ENCODE measurements around the gene TMEM117.

The TMEM117 gene

GRCh38 chr12:44253338-44253856 is 417.5 kb downstream of the TMEM117 start:
- no peak overlapping the region for H3K4me3 ChIP-seq (ENCODE audit: low read depth, low read length)
- no peaks in the 10 kb centered on the region for H3K79me2 ChIP-seq
- H3K27ac ChIP-seq: no peak overlapping the region
- H3K9me3 ChIP-seq (ENCODE audit: control insufficient read depth, low read length): no peaks in the 10 kb centered on the region
- H3K36me3 ChIP-seq (ENCODE audit: control insufficient read depth, insufficient read depth, low read length): no peaks in the 10 kb centered on the region
- H3K9ac ChIP-seq: no peak overlapping the region
- no peaks in the 10 kb centered on the region for H3K4me1 ChIP-seq
- H3K4me2 ChIP-seq (ENCODE audit: low read length): no peak overlapping the region
- no peak for TF ChIP-seq CTCF (IDR thresholded peaks at IDR 0.05)
- H2AFZ ChIP-seq: no peak overlapping the region
- H3K27me3 ChIP-seq (ENCODE audit: control insufficient read depth, insufficient read depth, low read length): no peaks in the 10 kb centered on the region

GRCh38 chr12:44258246-44258645 is 422.4 kb downstream of the TMEM117 start:
- Histone ChIP-seq H3K4me1 (no peaks in the 10 kb centered on the region), H3K4me2 (ENCODE audit: low read length) (no peak overlapping the region), H2AFZ (no peak overlapping the region), H3K4me3 (ENCODE audit: low read depth, low read length) (no peak overlapping the region), H3K9ac (no peak overlapping the region), H3K79me2 (no peaks in the 10 kb centered on the region), H3K27ac (no peak overlapping the region), H3K27me3 (ENCODE audit: control insufficient read depth, insufficient read depth, low read length) (no peaks in the 10 kb centered on the region), H3K36me3 (ENCODE audit: control insufficient read depth, insufficient read depth, low read length) (no peaks in the 10 kb centered on the region), H3K9me3 (ENCODE audit: control insufficient read depth, low read length) (no peaks in the 10 kb centered on the region)
- no peak for TF ChIP-seq CTCF (IDR thresholded peaks at IDR 0.05)

- Histone ChIP-seq H3K9ac (no peak overlapping the region), H3K4me3 (ENCODE audit: low read depth, low read length) (no peak overlapping the region), H3K4me1 (no peaks in the 10 kb centered on the region), H3K9me3 (ENCODE audit: control insufficient read depth, low read length) (no peaks in the 10 kb centered on the region), H3K36me3 (ENCODE audit: control insufficient read depth, insufficient read depth, low read length) (no peaks in the 10 kb centered on the region), H3K27me3 (ENCODE audit: control insufficient read depth, insufficient read depth, low read length) (no peaks in the 10 kb centered on the region), H2AFZ (no peak overlapping the region), H3K79me2 (no peaks in the 10 kb centered on the region), H3K4me2 (ENCODE audit: low read length) (no peak overlapping the region), H3K27ac (no peak overlapping the region)
- TF ChIP-seq CTCF (IDR thresholded peaks at IDR 0.05): no peak
Measured at GRCh38 chr12:44259890-44260289, 424.0 kb downstream of the TMEM117 start.

- TF ChIP-seq CTCF (IDR thresholded peaks at IDR 0.05): no peak
- Histone ChIP-seq H3K27me3 (ENCODE audit: control insufficient read depth, insufficient read depth, low read length) (no peaks in the 10 kb centered on the region), H3K27ac (no peak overlapping the region), H3K4me3 (ENCODE audit: low read depth, low read length) (no peak overlapping the region), H3K9me3 (ENCODE audit: control insufficient read depth, low read length) (no peaks in the 10 kb centered on the region), H3K4me1 (no peaks in the 10 kb centered on the region), H3K79me2 (no peaks in the 10 kb centered on the region), H3K4me2 (ENCODE audit: low read length) (no peak overlapping the region), H3K9ac (no peak overlapping the region), H2AFZ (no peak overlapping the region), H3K36me3 (ENCODE audit: control insufficient read depth, insufficient read depth, low read length) (no peaks in the 10 kb centered on the region)
Measured at GRCh38 chr12:44260581-44260980, 424.7 kb downstream of the TMEM117 start.

- Histone ChIP-seq H3K4me1 (no peaks in the 10 kb centered on the region), H3K4me3 (ENCODE audit: low read depth, low read length) (no peak overlapping the region), H3K9ac (no peak overlapping the region), H3K27ac (no peak overlapping the region), H3K27me3 (ENCODE audit: control insufficient read depth, insufficient read depth, low read length) (no peaks in the 10 kb centered on the region), H3K36me3 (ENCODE audit: control insufficient read depth, insufficient read depth, low read length) (no peaks in the 10 kb centered on the region), H3K9me3 (ENCODE audit: control insufficient read depth, low read length) (no peaks in the 10 kb centered on the region), H2AFZ (no peak overlapping the region), H3K79me2 (no peaks in the 10 kb centered on the region), H3K4me2 (ENCODE audit: low read length) (no peak overlapping the region)
- no peak for TF ChIP-seq CTCF (IDR thresholded peaks at IDR 0.05)
Measured at GRCh38 chr12:44285321-44285960, 449.6 kb downstream of the TMEM117 start.
